GM12892 (cell line): ENCODE results near the gene SCIMP.
"Not testable (repeated sequence)": the region's sequence is repeated elsewhere in the genome, so short reads cannot be mapped to it uniquely, and the experiment has no call there.

Experiments used
- DNase-seq: peaks from one replicate; pipeline ENCODE4 v3.0.0; 2011; ENCODE audit not compliant: insufficient read length
- FAIRE-seq: peaks from 2 replicates; lab custom pipeline; 2011; peaks lifted over from hg19 to GRCh38; lab: Jason Lieb, UNC
- POLR2A ChIP-seq: IDR thresholded peaks from 2 replicates; pipeline ENCODE4 v1.6.1; 2011; ENCODE audit warnings: low read depth, low read length, control low read depth
- POLR2AphosphoS5 ChIP-seq: IDR thresholded peaks from 2 replicates; pipeline ENCODE4 v1.6.1; 2011; ENCODE audit warnings: low read depth, low read length, control low read depth
- TAF1 ChIP-seq: IDR thresholded peaks from 2 replicates; pipeline ENCODE4 v1.6.1; 2011; ENCODE audit warnings: low read depth, mild to moderate bottlenecking, control low read depth, low read length, borderline replicate concordance

Gene SCIMP

GRCh38 chr17:5260542-5260941 lies 25.9 kb upstream of the SCIMP start:
- TF ChIP-seq POLR2A = no peak
- no peak for TF ChIP-seq TAF1
- no peak for TF ChIP-seq POLR2AphosphoS5
- DNase-seq (no peak), FAIRE-seq (no peak)

GRCh38 chr17:5257124-5257523 lies 22.5 kb upstream of the SCIMP start:
- DNase-seq (no peak), FAIRE-seq (no peak)
- TF ChIP-seq POLR2A (no peak), TAF1 (no peak), POLR2AphosphoS5 (no peak)

- DNase-seq (no peak), FAIRE-seq (peak; percentile 96)
- no peak for TF ChIP-seq POLR2A
- TF ChIP-seq TAF1 = no peak
- no peak for TF ChIP-seq POLR2AphosphoS5
Observed at GRCh38 chr17:5254903-5255521, 20.4 kb upstream of the SCIMP start.

DNA sequence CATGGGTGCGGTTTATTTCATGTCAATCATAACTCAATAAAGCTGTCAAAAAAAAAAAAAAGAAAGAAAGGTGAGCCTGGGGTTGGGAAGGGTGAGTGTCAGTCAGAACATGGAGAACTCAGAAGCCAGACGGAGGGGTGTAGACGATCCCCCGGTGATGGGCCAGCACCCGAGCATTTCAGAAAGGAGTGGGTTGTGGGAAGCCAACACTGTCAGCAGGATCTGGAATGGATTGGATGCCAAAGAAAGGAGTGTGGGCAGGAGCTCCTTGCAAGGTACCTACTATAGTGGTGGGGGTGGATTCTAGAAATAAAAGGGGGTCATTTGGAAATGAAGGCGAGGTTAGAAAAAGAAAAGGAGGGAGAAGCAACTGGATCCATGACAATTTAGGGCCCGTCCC lies 19.8 kb upstream of the SCIMP start:
- DNase-seq (no peak), FAIRE-seq (no peak)
- TF ChIP-seq POLR2A (no peak), POLR2AphosphoS5 (no peak), TAF1 (no peak)

- FAIRE-seq (peak; percentile 24), DNase-seq (no peak)
- TF ChIP-seq TAF1 (no peak), POLR2A (no peak), POLR2AphosphoS5 (no peak)
Observed at GRCh38 chr17:5249615-5250014, 15.0 kb upstream of the SCIMP start.

- no peak for FAIRE-seq
- TF ChIP-seq POLR2A (no peak), TAF1 (no peak)
- no peak for DNase-seq
Observed at GRCh38 chr17:5248821-5249479, 14.3 kb upstream of the SCIMP start.

DNA sequence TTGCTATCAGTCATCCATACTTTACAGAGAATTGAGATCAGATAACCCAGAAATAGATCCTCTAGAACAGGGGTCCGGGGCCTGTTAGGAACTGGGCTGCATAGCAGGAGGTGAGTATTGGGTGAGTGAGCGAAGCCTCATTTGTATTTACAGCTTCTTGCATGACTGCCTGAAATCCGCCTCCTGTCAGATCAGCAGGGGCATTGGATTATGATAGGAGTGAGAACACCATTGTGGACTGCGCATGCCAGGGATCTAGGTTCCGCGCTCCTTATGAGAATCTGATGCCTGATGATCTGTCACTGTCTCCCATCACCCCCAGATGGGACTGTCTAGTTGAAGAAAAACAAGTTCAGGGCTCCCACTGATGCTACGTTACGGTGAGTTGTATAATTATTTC lies 13.0 kb upstream of the SCIMP start:
- TF ChIP-seq POLR2A (no peak), POLR2AphosphoS5 (no peak), TAF1 (no peak)
- no peak for DNase-seq
- FAIRE-seq = no peak

GRCh38 chr17:5241861-5242671 lies 7.4 kb upstream of the SCIMP start:
- FAIRE-seq (peak; percentile 70), DNase-seq (no peak)
- no peak for TF ChIP-seq POLR2A
- TF ChIP-seq POLR2AphosphoS5 = no peak
- no peak for TF ChIP-seq TAF1

DNA sequence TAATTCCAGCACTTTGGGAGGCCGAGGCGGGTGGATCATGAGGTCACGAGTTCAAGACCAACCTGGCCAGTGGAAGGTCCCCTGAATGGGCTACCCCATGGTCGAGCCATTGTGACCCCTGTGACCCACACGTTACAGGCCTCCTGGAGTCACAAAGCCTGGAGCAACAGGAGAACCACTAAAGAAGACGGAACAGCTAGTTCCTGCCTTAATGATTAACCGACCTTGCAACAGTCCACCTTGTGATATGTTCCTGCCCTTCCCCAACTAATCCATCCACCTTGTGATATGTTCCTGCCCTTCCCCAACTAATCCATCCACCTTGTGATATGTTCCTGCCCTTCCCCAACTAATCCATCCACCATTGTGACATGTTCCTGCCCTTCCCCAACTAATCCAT lies 5.1 kb upstream of the SCIMP start:
- FAIRE-seq, DNase-seq: not testable (repeated sequence)

- no peak for DNase-seq
- TF ChIP-seq POLR2AphosphoS5 = no peak
- no peak for TF ChIP-seq POLR2A
- no peak for TF ChIP-seq TAF1
- no peak for FAIRE-seq
Observed at GRCh38 chr17:5238333-5238732, 3.7 kb upstream of the SCIMP start.

GRCh38 chr17:5237541-5238016 lies 2.9 kb upstream of the SCIMP start:
- no peak for DNase-seq
- TF ChIP-seq POLR2A (no peak), POLR2AphosphoS5 (no peak), TAF1 (no peak)
- peak; percentile 92 for FAIRE-seq
